Measurements from ENCODE around the gene PRPF39.
"Not testable (repeated sequence)": the region's sequence is repeated elsewhere in the genome, so short reads cannot be mapped to it uniquely, and the experiment has no call there.

The PRPF39 gene

GRCh38 chr14:45080416-45080968 lies 3.4 kb upstream of the PRPF39 start:
- DNase-seq (ENCODE audit: low read depth, low spot score); H3K27ac ChIP-seq: not testable (repeated sequence)

- not testable (repeated sequence) for DNase-seq (ENCODE audit: low read depth, low spot score); H3K27ac ChIP-seq
Observed at GRCh38 chr14:45081096-45081495, 2.8 kb upstream of the PRPF39 start.

GRCh38 chr14:45082420-45082819 lies 1.5 kb upstream of the PRPF39 start:
- no peak overlapping the region for H3K27ac ChIP-seq
- DNase-seq (ENCODE audit: low read depth, low spot score) = no peak

GRCh38 chr14:45083617-45083975 lies 320 bp upstream of the PRPF39 start:
- peak overlapping the region; percentile 77 for H3K27ac ChIP-seq
- DNase-seq (ENCODE audit: low read depth, low spot score) = no peak

GRCh38 chr14:45084946-45085346 lies 1.0 kb downstream of the PRPF39 start:
- peak overlapping the region; percentile 77 for H3K27ac ChIP-seq
- DNase-seq (ENCODE audit: low read depth, low spot score) = no peak

- peak overlapping the region; percentile 42 for H3K27ac ChIP-seq
- peak; percentile 45 for DNase-seq (ENCODE audit: low read depth, low spot score)
Observed at GRCh38 chr14:45089813-45090212, 5.9 kb downstream of the PRPF39 start.

- no peak for DNase-seq (ENCODE audit: low read depth, low spot score)
Observed at GRCh38 chr14:45091710-45092109, 7.8 kb downstream of the PRPF39 start.

GRCh38 chr14:45094275-45094674 lies 10.4 kb downstream of the PRPF39 start:
- no peak for DNase-seq (ENCODE audit: low read depth, low spot score)
- no peak overlapping the region for H3K27ac ChIP-seq

More at GRCh38 chr14:45091710-45092109, 7.8 kb downstream of the PRPF39 start:
- H3K27ac ChIP-seq = peak overlapping the region; percentile 17

GRCh38 chr14:45095143-45095542 lies 11.2 kb downstream of the PRPF39 start:
- no peak for DNase-seq (ENCODE audit: low read depth, low spot score)
- no peak overlapping the region for H3K27ac ChIP-seq

GRCh38 chr14:45096218-45096617 lies 12.3 kb downstream of the PRPF39 start:
- DNase-seq (ENCODE audit: low read depth, low spot score) = no peak
- no peak overlapping the region for H3K27ac ChIP-seq

GRCh38 chr14:45103806-45104205 lies 19.9 kb downstream of the PRPF39 start:
- no peak overlapping the region for H3K27ac ChIP-seq
- DNase-seq (ENCODE audit: low read depth, low spot score) = no peak

GRCh38 chr14:45104561-45104960 lies 20.6 kb downstream of the PRPF39 start:
- H3K27ac ChIP-seq = no peak overlapping the region
- no peak for DNase-seq (ENCODE audit: low read depth, low spot score)

- no peak for DNase-seq (ENCODE audit: low read depth, low spot score)
Observed at GRCh38 chr14:45112896-45113781, 29.2 kb downstream of the PRPF39 start.

GRCh38 chr14:45114327-45114726 lies 30.4 kb downstream of the PRPF39 start:
- H3K27ac ChIP-seq = no peak overlapping the region
- no peak for DNase-seq (ENCODE audit: low read depth, low spot score)

More at GRCh38 chr14:45112896-45113781, 29.2 kb downstream of the PRPF39 start:
- H3K27ac ChIP-seq = peak overlapping the region; percentile 30

- H3K27ac ChIP-seq = no peak overlapping the region
- DNase-seq (ENCODE audit: low read depth, low spot score) = no peak
Observed at GRCh38 chr14:45118594-45118993, 34.7 kb downstream of the PRPF39 start.

- DNase-seq (ENCODE audit: low read depth, low spot score) = no peak
- no peak overlapping the region for H3K27ac ChIP-seq
Observed at GRCh38 chr14:45120096-45120495, 36.2 kb downstream of the PRPF39 start.

GRCh38 chr14:45123271-45123670 lies 39.4 kb downstream of the PRPF39 start:
- no peak overlapping the region for H3K27ac ChIP-seq
- DNase-seq (ENCODE audit: low read depth, low spot score) = no peak

- no peak overlapping the region for H3K27ac ChIP-seq
- DNase-seq (ENCODE audit: low read depth, low spot score) = no peak
Observed at GRCh38 chr14:45125754-45126153, 41.8 kb downstream of the PRPF39 start.

- DNase-seq (ENCODE audit: low read depth, low spot score) = no peak
- H3K27ac ChIP-seq = no peak overlapping the region
Observed at GRCh38 chr14:45128963-45129629, 45.2 kb downstream of the PRPF39 start.

GRCh38 chr14:45133683-45134050 lies 49.8 kb downstream of the PRPF39 start:
- peak overlapping the region; percentile 79 for H3K27ac ChIP-seq
- no peak for DNase-seq (ENCODE audit: low read depth, low spot score)

All from epithelial cell of prostate (primary cell).